Common myeloid progenitor, CD34-positive (primary cell): Measurements from ENCODE around the gene COL6A5.
"Not testable (repeated sequence)": the region's sequence is repeated elsewhere in the genome, so short reads cannot be mapped to it uniquely, and the experiment has no call there.

Source experiments
- CTCF ChIA-PET: fragments of 350-600 bp; sonication (Branson Sonifier 250); formaldehyde crosslinking; loops from one replicate; lab custom pipeline; 2021; ENCODE audit warnings: antibody characterized with exemption; lab: Charles Lee
- POLR2A ChIA-PET: fragments of 350-600 bp; sonication (Branson Sonifier 250); formaldehyde crosslinking; loops from one replicate; lab custom pipeline; 2021; ENCODE audit warnings: antibody characterized with exemption; lab: Charles Lee
- DNase-seq, 3 donors: peaks; one replicate each; pipeline versions ENCODE4 v3.0.0 to v3.0.0-alpha.2; 2013
- H3K27ac ChIP-seq, 2 experiments: 1 replicate in 1 of 2; 2 replicates in 1 of 2; pipeline ENCODE4 v1.7.0; 2013; ENCODE audit warnings: inconsistent platforms in 2 of 2, low read length in 2 of 2, mild to moderate bottlenecking in 2 of 2, low read depth in 1 of 2, moderate library complexity in 1 of 2; ENCODE audit not compliant: severe bottlenecking in 2 of 2, insufficient read depth in 1 of 2, poor library complexity in 1 of 2
- H3K27me3 ChIP-seq, 5 experiments: replicated peaks in 2 of 5; 1 replicate in 3 of 5; 2 replicates in 2 of 5; pipeline versions ENCODE4 v1.6.1 to v1.7.0; 2013; ENCODE audit warnings: low read length in 4 of 5, mild to moderate bottlenecking in 2 of 5, moderate library complexity in 2 of 5, inconsistent platforms in 1 of 5; ENCODE audit not compliant: insufficient read depth in 5 of 5, control insufficient read depth in 4 of 5
- H3K36me3 ChIP-seq, 4 experiments: 1 replicate in 2 of 4; 2 replicates in 2 of 4; pipeline versions ENCODE4 v1.6.1 to v1.7.0; 2013; ENCODE audit warnings: low read length in 3 of 4, control low read depth in 1 of 4, mild to moderate bottlenecking in 1 of 4; ENCODE audit not compliant: control insufficient read depth in 4 of 4, insufficient read depth in 4 of 4
- H3K4me1 ChIP-seq, 4 experiments: 1 replicate in 3 of 4; 2 replicates in 1 of 4; pipeline versions ENCODE4 v1.6.1 to v1.7.1; 2013; ENCODE audit warnings: low read length in 3 of 4, mild to moderate bottlenecking in 3 of 4, control low read depth in 1 of 4, inconsistent platforms in 1 of 4, moderate library complexity in 1 of 4; ENCODE audit not compliant: control insufficient read depth in 4 of 4, insufficient read depth in 4 of 4; ENCODE audit errors: control extremely low read depth in 1 of 4
- H3K4me3 ChIP-seq, 7 experiments: 1 replicate in 4 of 7; 2 replicates in 3 of 7; pipeline versions ENCODE4 v1.5.1 to v1.7.0; 2013; ENCODE audit warnings: mild to moderate bottlenecking in 7 of 7, low read length in 6 of 7, moderate library complexity in 6 of 7, inconsistent platforms in 2 of 7, low read depth in 2 of 7, control low read depth in 1 of 7; ENCODE audit not compliant: insufficient read depth in 4 of 7, control insufficient read depth in 1 of 7; ENCODE audit errors: extremely low read depth in 1 of 7
- H3K9me3 ChIP-seq, 5 experiments: 1 replicate in 4 of 5; 2 replicates in 1 of 5; pipeline versions ENCODE4 v1.6.1 to v1.7.1; 2013; ENCODE audit warnings: low read length in 4 of 5, mild to moderate bottlenecking in 2 of 5, inconsistent platforms in 1 of 5, low read depth in 1 of 5, moderate library complexity in 1 of 5; ENCODE audit not compliant: control insufficient read depth in 4 of 5, insufficient read depth in 2 of 5; ENCODE audit errors: control extremely low read depth in 1 of 5
- WGBS: methylation state at CpG from one replicate; pipeline ENCODE4 v1.1.5; 2013; ENCODE audit not compliant: insufficient coverage; 5-methylcytosine and 5-hydroxymethylcytosine counted together

COL6A5 gene

GRCh38 chr3:130433306-130433705, 87.8 kb downstream of the COL6A5 start:
- ChIA-PET POLR2A (no interaction called here), CTCF (no interaction called here)
- Histone ChIP-seq H3K27me3 (peaks cover 0 to 3% (median 0%) of the 10 kb centered on the region in 5 experiments), H3K27ac (no peak overlapping the region), H3K36me3 (no peaks in the 10 kb centered on the region), H3K4me1 (no peaks in the 10 kb centered on the region), H3K9me3 (no peaks in the 10 kb centered on the region), H3K4me3 (no peak overlapping the region)
- no peak for DNase-seq
- 92% methylated on average over 1 of the region's 1 CpG for WGBS

GRCh38 chr3:130442284-130442683, 96.8 kb downstream of the COL6A5 start:
- WGBS, result no CpG with 5 or more reads among the region's 1 CpG
- CTCF ChIA-PET, result no interaction called here

GRCh38 chr3:130446840-130447239, 101.4 kb downstream of the COL6A5 start:
- H3K9me3 ChIP-seq, DNase-seq, H3K27me3 ChIP-seq, H3K36me3 ChIP-seq, H3K4me3 ChIP-seq, POLR2A ChIA-PET, H3K4me1 ChIP-seq, H3K27ac ChIP-seq, CTCF ChIA-PET: not testable (repeated sequence)
- WGBS, result 100% methylated on average over 1 of the region's 6 CpGs

More at GRCh38 chr3:130442284-130442683, 96.8 kb downstream of the COL6A5 start:
- Histone ChIP-seq H3K9me3 (no peaks in the 10 kb centered on the region), H3K4me3 (no peak overlapping the region), H3K36me3 (no peaks in the 10 kb centered on the region), H3K27ac (no peak overlapping the region), H3K27me3 (peaks cover 0 to 4% (median 0%) of the 10 kb centered on the region in 5 experiments), H3K4me1 (no peaks in the 10 kb centered on the region)
- POLR2A ChIA-PET, result no interaction called here
- no peak for DNase-seq

GRCh38 chr3:130448155-130448554, 102.7 kb downstream of the COL6A5 start:
- H3K27ac ChIP-seq, DNase-seq, POLR2A ChIA-PET, H3K36me3 ChIP-seq, H3K27me3 ChIP-seq, CTCF ChIA-PET, H3K4me3 ChIP-seq, H3K9me3 ChIP-seq, H3K4me1 ChIP-seq: not testable (repeated sequence)
- WGBS, result 66% methylated on average over 5 of the region's 8 CpGs

GRCh38 chr3:130456540-130456939, 111.1 kb downstream of the COL6A5 start:
- H3K4me3 ChIP-seq, result no peak overlapping the region
- no peak overlapping the region for H3K27ac ChIP-seq
- POLR2A ChIA-PET, result no interaction called here
- peaks cover 0 to 3% (median 0%) of the 10 kb centered on the region in 5 experiments for H3K9me3 ChIP-seq
- peaks cover 0 to 10% (median 3%) of the 10 kb centered on the region in 5 experiments for H3K27me3 ChIP-seq
- no peak for DNase-seq
- H3K4me1 ChIP-seq, result no peaks in the 10 kb centered on the region
- CTCF ChIA-PET, result no interaction called here
- no CpG with 5 or more reads among the region's 1 CpG for WGBS
- H3K36me3 ChIP-seq, result no peaks in the 10 kb centered on the region

- Histone ChIP-seq H3K4me1 (no peaks in the 10 kb centered on the region), H3K27me3 (peaks cover 0 to 10% (median 3%) of the 10 kb centered on the region in 5 experiments), H3K9me3 (no peaks in the 10 kb centered on the region), H3K27ac (no peak overlapping the region), H3K4me3 (no peak overlapping the region), H3K36me3 (no peaks in the 10 kb centered on the region)
- CTCF ChIA-PET, result interaction anchor here (2.0 kb wide), 1 partner anchor 16 kb away, joined by 5 read pairs; no protein-coding TSS in a partner anchor
- no peak for DNase-seq
- POLR2A ChIA-PET, result no interaction called here
- no CpG with 5 or more reads among the region's 1 CpG for WGBS
Observed at GRCh38 chr3:130457671-130458070, 112.2 kb downstream of the COL6A5 start.

GRCh38 chr3:130459944-130460343, 114.5 kb downstream of the COL6A5 start:
- peaks cover 0 to 10% (median 3%) of the 10 kb centered on the region in 5 experiments for H3K27me3 ChIP-seq
- H3K4me3 ChIP-seq, result no peak overlapping the region
- no peaks in the 10 kb centered on the region for H3K36me3 ChIP-seq
- no peaks in the 10 kb centered on the region for H3K9me3 ChIP-seq
- no peak for DNase-seq
- POLR2A ChIA-PET, result no interaction called here
- CTCF ChIA-PET, result no interaction called here
- H3K27ac ChIP-seq, result no peak overlapping the region
- no peaks in the 10 kb centered on the region for H3K4me1 ChIP-seq
